ENCODE results near the gene WASL. TPM values are rescaled to one million over a fixed set of nuclear protein-coding genes. Genes with fewer than 3 reads are reported as not detected.
"Not testable (repeated sequence)": the region's sequence is repeated elsewhere in the genome, so short reads cannot be mapped to it uniquely, and the experiment has no call there.

WASL gene
- polyA plus RNA-seq, 3 donors, result 8.6 to 26.0 (median 14.4) TPM

DNA sequence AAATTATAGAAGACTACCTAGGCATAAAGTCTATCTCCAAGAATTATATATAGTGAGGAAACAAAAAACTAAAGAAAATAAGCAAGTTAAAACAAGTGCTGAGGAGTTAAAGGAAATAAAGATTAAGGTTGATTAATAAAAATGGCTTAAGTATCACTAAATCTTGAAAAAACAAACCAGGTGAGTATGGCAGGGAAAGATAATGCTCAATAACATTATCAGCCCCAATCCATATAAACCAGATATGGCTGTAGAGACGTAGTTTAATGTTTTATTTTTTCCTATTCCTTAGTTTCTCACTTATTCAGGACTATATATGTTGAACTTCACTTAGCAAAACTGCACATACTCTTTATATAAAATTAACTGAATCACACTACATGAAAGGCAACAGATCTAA lies 4.4 kb downstream of the WASL start:
- WGBS, 3 donors, result 50 to 94% (median 92%) methylated on average over 1 of the region's 1 CpG
- no peak overlapping the region for H3K27ac ChIP-seq (ENCODE audit: low read depth, low read length)

DNA sequence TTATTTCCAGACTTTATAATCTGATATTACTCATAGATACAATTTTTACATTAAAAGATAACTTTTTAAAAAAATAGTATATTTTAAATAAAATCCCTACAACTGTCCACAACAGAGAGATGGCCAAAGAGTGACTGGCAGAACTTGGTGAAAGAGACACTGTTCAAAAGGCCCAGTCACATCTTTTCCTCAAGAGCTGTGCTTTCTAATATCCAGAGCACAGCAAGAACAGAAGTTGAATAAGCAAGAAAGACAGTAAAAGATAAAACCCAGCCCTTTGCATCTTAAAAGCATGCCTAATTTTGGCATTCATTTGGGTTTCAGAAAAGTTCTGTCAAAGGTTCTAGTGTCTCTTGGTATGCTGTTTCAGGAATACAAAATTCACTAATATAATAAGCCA lies 6.9 kb downstream of the WASL start:
- H3K27ac ChIP-seq (ENCODE audit: low read depth, low read length), result no peak overlapping the region

DNA sequence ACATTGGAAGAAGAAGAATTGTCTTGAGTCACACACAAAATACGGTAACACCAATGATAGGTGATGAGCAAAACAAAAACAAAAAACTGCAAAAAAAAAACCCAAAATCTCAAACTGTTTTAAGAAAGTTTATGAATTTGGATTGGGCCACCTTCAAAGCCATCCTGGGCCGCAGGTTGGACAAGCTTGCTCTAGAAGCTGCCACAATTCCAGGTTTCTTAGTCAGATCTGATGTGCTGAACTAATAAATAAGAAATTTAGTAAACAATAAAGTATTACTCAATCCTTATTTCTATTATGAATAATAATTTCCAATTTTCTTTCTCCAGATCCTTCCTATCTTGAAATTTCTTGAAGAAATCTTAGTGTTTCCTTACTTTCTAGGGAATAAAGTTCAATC lies 10.0 kb downstream of the WASL start:
- no peak overlapping the region for H3K27ac ChIP-seq (ENCODE audit: low read depth, low read length)
- 66 to 97% (median 97%) methylated on average over 2 of the region's 2 CpGs for WGBS, 3 donors

DNA sequence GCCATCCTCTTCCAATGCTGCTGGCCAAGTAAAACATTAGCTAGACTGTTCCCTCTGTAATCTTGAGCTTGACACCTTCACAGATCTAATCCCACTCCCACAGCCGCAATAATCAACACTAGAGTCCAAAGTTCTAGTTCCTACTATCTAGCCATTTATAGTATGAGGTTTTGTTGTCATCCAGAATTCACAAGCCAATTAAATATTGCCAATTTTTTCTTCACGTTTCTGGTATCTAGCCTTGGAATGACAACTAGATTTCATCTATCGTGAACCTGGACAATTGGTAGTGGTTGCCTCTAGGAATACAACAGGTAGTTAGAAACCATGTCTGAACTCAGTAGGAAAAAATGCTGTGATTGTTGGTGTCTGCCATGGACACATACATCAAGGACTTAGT lies 10.4 kb downstream of the WASL start:
- WGBS, 3 donors, result 24 to 86% (median 85%) methylated on average over 3 of the region's 3 CpGs
- H3K27ac ChIP-seq (ENCODE audit: low read depth, low read length), result no peak overlapping the region

DNA sequence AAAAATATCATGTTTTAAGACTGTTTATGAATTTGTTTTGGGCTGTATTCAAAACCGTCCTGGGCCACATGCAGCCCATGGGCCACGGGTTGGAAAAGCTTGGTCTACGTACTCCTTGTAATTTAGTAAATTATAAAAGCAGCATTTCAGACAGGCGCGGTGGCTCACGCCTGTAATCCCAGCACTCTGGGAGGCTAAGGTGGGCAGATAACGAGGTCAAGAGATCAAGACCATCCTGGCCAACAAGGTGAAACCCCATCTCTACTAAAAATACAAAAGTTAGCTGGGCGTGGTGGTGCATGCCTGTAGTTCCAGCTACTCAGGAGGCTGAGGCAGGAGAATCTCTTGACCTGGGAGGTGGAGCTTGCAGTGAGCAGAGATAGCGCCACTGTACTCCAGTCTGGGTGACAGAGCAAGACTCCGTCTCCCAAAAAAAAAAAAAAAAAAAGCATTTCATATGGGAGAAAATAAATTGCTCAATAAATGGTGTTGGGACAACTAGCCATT lies 11.6 kb downstream of the WASL start:
- H3K27ac ChIP-seq (ENCODE audit: low read depth, low read length), result not testable (repeated sequence)
- WGBS, 3 donors, result 89 to 94% (median 94%) methylated on average over 10 of the region's 10 CpGs

DNA sequence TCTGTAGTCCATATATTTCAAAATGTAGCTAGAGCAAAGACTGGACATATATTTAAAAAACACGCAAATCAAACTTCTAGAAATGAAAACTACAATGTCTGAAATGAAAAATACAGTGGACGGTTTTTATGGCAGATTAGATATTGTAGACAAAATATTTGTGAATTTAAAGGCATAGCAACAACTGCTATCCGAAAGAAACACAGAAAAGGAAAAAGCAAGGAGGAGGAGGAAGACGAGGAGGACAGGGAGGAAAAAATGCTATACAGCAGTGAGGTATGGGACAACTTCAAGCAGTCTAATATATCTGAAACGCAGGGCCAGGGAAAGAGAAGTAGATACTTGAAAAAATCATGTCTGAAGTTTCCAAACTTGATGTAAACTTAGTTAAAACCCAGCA lies 13.3 kb downstream of the WASL start:
- 80 to 95% (median 95%) methylated on average over 5 of the region's 5 CpGs for WGBS, 3 donors
- H3K27ac ChIP-seq (ENCODE audit: low read depth, low read length), result no peak overlapping the region

DNA sequence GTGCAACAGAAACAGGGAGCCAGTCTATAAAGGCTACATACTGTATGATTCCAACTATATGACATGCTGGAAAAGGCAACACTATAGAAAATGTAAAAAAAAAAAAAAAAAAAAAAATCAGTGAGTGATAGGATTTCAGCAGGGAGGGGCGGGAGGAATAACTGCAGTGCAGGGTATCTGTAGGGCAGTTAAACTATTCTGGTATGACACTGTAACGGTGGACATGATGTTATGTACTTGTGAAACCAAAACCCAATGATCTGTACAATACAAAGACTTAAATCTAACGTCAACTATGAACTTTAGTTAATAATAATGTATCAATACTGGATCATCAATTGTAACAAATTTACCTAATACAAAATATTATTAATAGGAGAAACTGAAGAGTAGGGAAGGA lies 14.3 kb downstream of the WASL start:
- 83 to 98% (median 97%) methylated on average over 3 of the region's 3 CpGs for WGBS, 3 donors

DNA sequence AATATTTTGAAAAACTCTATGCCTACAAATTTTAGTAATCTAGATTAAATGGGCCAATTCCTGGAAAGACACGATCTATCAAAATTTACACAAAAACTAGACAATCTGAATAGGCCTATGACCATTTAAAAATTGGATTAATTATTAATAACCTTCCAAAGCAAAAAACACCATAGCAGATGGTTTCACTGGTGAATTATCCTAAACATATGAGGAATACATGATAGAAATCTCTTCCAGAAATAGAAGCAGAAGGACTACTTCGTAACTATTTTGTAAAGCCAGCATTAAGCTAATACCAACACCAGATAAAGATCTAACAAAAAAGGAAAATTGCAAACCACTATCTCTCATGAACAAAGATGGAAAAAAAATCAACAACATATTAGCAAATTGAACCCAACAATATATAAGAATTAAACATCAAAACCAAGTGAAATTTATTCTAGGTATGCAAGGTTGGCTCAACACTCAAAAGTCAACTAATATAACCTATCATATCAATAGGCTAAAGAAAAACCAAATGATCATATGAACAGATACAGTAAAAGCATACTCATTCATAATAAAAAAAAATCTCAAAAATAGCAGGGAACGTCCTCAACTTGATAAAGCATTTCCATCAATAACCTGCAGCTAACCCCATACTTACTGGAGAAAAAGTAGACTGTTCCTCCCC lies 16.3 kb downstream of the WASL start:
- H3K27ac ChIP-seq (ENCODE audit: low read depth, low read length), result no peak overlapping the region
- 65 to 96% (median 94%) methylated on average over 3 of the region's 3 CpGs for WGBS, 3 donors

More for the DNA sequence above, 14.3 kb downstream of the WASL start:
- H3K27ac ChIP-seq (ENCODE audit: low read depth, low read length), result no peak overlapping the region

DNA sequence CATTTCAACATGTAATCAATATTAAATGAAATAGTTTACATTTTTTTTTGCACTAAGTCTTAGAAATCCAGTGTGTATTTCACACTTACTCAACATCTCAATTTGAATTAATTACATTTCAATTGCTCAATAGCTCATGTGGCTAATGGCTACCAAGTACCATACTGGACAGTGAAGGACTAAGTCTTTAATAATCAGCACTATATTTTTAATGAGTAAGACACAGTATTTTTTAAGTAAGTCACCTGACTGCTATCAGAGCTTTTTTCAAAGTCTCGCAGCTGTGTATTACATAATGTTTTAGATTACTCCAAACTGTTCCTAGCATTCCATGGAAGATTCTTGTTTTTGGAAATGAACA lies 19.6 kb downstream of the WASL start:
- H3K27ac ChIP-seq (ENCODE audit: low read depth, low read length), result no peak overlapping the region
- WGBS, 3 donors, result 36 to 77% (median 77%) methylated on average over 1 of the region's 1 CpG

DNA sequence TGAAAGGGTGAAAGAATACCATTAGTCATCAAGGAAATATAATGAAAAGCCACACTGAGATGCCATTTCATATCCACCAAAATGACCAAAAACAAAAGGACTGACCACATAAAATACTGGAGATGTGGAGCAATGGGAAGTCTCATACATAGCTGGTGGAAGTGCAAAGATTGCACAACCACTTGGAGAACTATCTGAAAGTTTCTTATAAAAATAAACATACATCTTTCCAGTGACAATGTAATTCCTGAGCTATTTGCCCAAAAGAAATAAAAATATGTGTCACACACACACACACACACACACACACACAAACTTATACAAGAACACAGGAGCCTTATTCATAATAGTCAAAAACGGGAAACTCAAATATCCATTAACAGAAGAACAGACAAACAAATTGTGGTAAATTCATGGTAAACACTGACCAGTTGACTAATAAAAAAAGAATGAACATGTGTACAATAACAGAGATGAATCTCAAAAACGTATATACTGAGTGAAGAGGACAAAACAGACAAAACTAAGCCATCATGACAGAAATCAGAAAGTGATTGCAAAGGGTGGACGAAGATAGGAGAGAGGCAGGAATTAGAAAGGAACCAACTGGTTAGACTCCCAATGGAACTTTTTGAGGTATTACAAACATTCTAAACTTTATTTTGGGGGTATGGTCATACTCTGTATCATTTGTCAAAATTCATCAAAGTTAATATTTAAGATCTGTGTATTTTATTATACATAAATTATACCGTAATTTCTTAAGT lies 21.5 kb downstream of the WASL start:
- no peak overlapping the region for H3K27ac ChIP-seq (ENCODE audit: low read depth, low read length)
- 70 to 89% (median 84%) methylated on average over 4 of the region's 4 CpGs for WGBS, 3 donors

DNA sequence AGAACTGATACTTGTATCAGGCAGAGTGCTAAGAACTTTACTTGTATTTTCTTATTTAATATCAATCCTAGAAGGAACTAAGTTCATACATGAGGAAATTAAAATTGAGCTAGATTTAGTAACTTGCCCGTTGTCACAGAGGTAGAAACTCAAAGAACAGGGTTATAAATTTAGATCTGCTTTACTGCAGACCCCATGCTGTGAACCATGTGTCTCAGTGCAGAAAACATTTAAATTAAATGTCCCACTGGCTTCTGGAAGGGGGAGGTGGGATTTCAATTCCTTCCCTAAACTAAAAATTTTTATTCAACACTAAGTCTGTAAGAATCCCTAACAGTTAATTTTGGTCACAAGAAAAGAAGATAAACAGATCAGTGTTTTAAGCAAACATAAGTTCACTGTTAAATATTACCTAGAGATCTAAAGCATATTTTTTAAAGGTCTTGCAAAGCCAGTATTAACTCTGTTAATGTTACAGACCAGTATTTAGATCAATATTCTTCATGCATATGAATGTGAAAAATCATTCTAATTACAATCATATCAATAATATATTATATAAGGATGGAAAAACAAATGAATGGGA lies 23.1 kb downstream of the WASL start:
- 15 to 49% (median 35%) methylated on average over 1 of the region's 1 CpG for WGBS, 3 donors
- no peak overlapping the region for H3K27ac ChIP-seq (ENCODE audit: low read depth, low read length)

DNA sequence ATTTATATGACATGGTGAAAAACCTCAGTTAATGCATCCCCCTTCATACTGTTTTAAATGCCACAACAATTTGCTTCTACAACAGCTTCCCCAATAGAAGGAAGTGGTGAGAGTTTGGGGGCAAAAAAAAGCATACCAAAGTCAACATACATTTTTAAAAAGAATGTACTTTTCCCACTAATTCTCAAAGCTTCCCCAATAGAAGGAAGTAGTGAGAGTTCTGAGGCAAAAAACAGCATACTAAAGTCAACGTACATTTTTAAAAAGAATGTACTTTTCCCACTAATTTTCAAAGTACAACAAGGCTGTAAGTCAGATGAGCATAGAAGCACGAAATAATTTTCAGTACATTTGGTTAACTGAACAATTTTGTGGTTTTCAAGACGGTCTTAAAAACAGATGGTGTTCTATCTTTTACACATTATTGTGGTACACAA lies 24.0 kb downstream of the WASL start:
- H3K27ac ChIP-seq (ENCODE audit: low read depth, low read length), result no peak overlapping the region
- WGBS, 3 donors, result 20 to 55% (median 41%) methylated on average over 3 of the region's 3 CpGs

DNA sequence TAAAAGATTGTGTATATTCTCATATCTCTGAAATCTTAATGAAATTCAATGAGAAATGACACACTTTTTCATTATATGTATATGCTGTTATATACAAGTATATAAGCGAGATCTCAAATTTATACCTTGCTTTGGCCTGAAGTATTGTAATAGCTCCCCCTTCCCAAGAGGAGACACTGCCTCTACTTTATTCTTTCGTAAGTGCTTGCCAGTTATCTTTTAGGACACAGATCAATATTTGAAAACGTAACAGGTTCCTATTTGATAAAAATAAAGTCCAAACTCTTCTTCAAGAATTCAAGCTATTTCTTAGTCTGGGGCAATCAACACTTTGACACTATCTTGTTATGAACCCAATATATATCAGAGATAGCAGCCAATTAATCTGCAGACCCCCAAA lies 24.9 kb downstream of the WASL start:
- H3K27ac ChIP-seq (ENCODE audit: low read depth, low read length), result no peak overlapping the region
- 46 to 89% (median 81%) methylated on average over 3 of the region's 3 CpGs for WGBS, 3 donors

DNA sequence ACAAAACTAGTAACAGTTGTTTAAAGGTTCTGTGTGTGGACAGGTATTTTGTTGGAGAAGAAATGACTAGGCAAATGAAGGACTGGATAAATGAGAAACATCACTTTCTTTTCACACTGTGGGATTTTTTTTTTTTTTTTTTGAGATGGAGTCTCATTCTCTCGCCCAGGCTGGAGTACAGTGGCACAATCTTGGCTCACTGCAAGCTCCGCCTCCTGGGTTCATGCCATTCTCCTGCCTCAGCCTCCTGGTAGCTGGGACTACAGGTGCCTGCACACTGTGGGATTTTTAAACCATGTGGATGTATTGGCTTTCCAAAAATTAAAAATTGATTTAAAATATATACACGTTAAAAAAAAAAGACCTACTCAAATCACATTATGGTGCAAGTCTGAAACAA lies 28.3 kb downstream of the WASL start:
- 33 to 83% (median 78%) methylated on average over 3 of the region's 3 CpGs for WGBS, 3 donors
- not testable (repeated sequence) for H3K27ac ChIP-seq (ENCODE audit: low read depth, low read length)

DNA sequence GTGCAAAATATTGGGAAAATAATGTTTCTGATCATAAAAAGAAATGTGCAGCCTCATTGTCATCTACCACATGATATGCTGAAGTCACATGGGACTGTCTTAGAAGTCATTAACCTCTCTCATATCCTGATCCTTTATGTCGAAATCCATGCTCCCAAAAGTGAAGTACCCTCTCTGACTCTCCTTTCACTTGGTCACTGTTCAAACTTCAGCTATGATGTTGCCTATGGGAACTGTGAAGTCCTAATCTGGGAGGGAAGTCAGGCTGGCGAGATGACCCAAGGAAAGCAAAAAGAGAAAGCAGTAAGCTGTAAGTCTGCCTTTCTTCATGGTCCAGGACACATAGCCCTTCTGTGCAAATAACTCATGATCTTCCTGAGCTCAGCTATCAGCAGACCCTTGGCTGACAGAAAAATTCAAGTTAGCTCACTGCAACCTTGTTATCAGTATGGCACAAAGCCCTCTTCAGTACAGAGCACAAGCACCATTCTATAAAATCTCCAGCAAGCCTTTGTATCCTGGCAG lies 29.5 kb downstream of the WASL start:
- WGBS, 3 donors, result 66 to 69% (median 69%) methylated on average over 2 of the region's 2 CpGs
- no peak overlapping the region for H3K27ac ChIP-seq (ENCODE audit: low read depth, low read length)

DNA sequence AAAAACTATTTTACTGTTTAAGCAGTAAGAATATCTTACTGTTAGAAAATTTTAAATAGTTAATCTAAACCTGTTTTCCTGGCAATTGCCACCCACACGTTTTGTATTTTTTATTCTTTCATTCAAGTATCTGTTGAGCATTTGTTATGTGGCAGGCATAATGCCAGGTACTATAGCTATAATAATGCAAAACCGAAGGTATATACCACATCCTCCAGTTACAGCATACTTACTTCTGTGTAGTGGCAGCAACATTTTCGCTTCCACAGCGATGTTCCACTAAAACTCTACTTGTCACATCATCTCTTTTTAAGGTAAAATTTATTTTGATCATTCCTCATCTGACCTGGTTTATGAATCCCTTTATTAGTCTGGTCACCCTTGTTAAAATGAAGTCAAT lies 30.0 kb downstream of the WASL start:
- no peak overlapping the region for H3K27ac ChIP-seq (ENCODE audit: low read depth, low read length)
- 67 to 80% (median 78%) methylated on average over 4 of the region's 4 CpGs for WGBS, 3 donors

DNA sequence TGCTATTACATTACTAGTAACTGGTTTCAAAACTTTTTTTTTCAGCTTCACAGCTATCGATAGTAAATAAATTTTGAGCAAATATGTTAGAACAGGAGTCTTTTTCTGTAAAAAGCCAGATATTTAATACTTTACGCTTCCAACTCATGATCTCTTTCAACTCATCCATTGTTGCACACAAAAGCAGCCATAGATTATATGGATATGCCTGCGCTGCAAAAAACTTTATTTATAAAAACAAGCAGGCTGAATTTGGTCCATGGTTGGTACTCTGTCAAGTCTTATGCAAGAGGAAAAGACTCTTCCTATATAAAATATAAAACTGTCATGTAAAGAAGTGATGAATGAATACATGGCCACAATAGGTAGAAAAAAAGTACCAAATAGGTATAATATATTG lies 31.1 kb downstream of the WASL start:
- H3K27ac ChIP-seq (ENCODE audit: low read depth, low read length), result no peak overlapping the region
- 97 to 99% (median 98%) methylated on average over 3 of the region's 3 CpGs for WGBS, 3 donors

DNA sequence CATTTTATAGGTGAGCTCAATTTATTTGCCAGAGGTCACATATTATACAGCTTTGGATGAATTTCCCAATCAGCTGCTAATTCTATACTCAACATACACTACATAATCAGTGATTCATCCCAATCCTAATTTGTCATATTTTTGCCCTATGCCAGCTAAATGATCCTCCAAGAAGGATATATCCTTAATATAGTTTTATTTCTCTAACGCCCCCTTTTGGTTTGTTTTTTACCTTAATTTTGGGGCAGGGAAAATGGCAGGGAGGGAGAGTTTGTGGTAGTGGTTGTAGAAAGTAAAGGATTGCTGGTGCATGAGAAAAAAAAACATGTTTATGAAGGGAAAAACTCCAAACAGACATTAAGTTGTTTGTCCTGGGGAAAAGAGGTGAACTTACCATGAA lies 31.9 kb downstream of the WASL start:
- WGBS, 3 donors, result 96 to 100% (median 97%) methylated on average over 1 of the region's 1 CpG
- H3K27ac ChIP-seq (ENCODE audit: low read depth, low read length), result no peak overlapping the region

DNA sequence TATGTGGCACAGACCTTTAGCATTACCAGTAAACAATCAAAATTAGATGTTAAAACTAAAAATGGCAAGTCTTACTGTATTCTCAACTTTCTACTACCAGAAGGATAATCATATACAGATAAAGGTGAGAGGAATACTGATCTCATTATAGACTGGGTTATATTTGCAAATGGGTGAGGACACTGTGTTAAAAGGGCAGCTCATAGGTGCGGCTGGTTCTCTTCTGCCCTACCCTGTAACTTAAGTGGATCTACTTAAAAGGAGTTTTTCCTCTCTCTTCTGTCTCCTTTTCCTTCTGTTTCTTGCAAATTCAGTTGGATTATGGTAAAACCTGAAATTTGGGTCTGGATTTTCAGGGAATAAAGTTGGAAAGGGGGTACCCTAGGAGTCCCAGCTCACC lies 33.0 kb downstream of the WASL start:
- 0 to 88% (median 41%) methylated on average over 1 of the region's 1 CpG for WGBS, 3 donors
- no peak overlapping the region for H3K27ac ChIP-seq (ENCODE audit: low read depth, low read length)

Data from adipose tissue (tissue), 3 donors.